Endometrial microvascular endothelial cells (primary cell): ENCODE measurements around the gene CTDSP1. TPM values are rescaled to one million over a fixed set of nuclear protein-coding genes. Genes with fewer than 3 reads are reported as not detected.

ENCODE experiments used
- in situ Hi-C: cut with HindIII; loops from 2 replicates; pipeline ENCODE4 v1.10.0; 2017; ENCODE audit warnings: low sequenced_read_pairs, low pct_unique_long_range_greater_than_20kb; ENCODE audit errors: inconsistent ontology term
- total RNA-seq: library from RNA; depleted of rRNA; stranded (reverse); fragments of >200 nt; gene quantifications from one replicate; pipeline ENCODE4 v1.2.3, GENCODE V29; 2015; ENCODE audit errors: inconsistent ontology term

Gene CTDSP1
- total RNA-seq, result 76.4 TPM

- in situ Hi-C loops, result no loop called here
Observed at GRCh38 chr2:218399391-218400166, at the start of gene CTDSP1. TSS of gene CTDSP1 (plus strand) at chr2:218399868. CDS start at chr2:218400091, 223 bp downstream.

- in situ Hi-C loops, result no loop called here
Observed at GRCh38 chr2:218354045-218354444, 45.6 kb upstream of the CTDSP1 start.

GRCh38 chr2:218354850-218355443 is 44.7 kb upstream of the CTDSP1 start:
- in situ Hi-C loops, result no loop called here

GRCh38 chr2:218357236-218358177 is 42.2 kb upstream of the CTDSP1 start:
- in situ Hi-C loops, result no loop called here

- in situ Hi-C loops, result no loop called here
Observed at GRCh38 chr2:218360453-218360852, 39.2 kb upstream of the CTDSP1 start.

GRCh38 chr2:218362606-218363005 is 37.1 kb upstream of the CTDSP1 start:
- in situ Hi-C loops, result no loop called here

GRCh38 chr2:218363736-218364135 is 35.9 kb upstream of the CTDSP1 start:
- in situ Hi-C loops, result no loop called here

- in situ Hi-C loops, result no loop called here
Observed at GRCh38 chr2:218364196-218364595, 35.5 kb upstream of the CTDSP1 start.

GRCh38 chr2:218366621-218367414 is 32.9 kb upstream of the CTDSP1 start:
- in situ Hi-C loops, result no loop called here

GRCh38 chr2:218367415-218368149 is 32.1 kb upstream of the CTDSP1 start:
- in situ Hi-C loops, result no loop called here

- in situ Hi-C loops, result no loop called here
Observed at GRCh38 chr2:218368150-218368528, 31.5 kb upstream of the CTDSP1 start.

- in situ Hi-C loops, result no loop called here
Observed at GRCh38 chr2:218368621-218369153, 31.0 kb upstream of the CTDSP1 start.

- in situ Hi-C loops, result no loop called here
Observed at GRCh38 chr2:218369330-218369729, 30.3 kb upstream of the CTDSP1 start.

GRCh38 chr2:218370410-218371063 is 29.1 kb upstream of the CTDSP1 start:
- in situ Hi-C loops, result no loop called here

- in situ Hi-C loops, result no loop called here
Observed at GRCh38 chr2:218371983-218372350, 27.7 kb upstream of the CTDSP1 start.

- in situ Hi-C loops, result no loop called here
Observed at GRCh38 chr2:218374795-218375194, 24.9 kb upstream of the CTDSP1 start.

GRCh38 chr2:218375212-218375611 is 24.5 kb upstream of the CTDSP1 start:
- in situ Hi-C loops, result no loop called here
